Neural cell (in vitro differentiated cells): Measurements from ENCODE around the gene GRK3.
"Not testable (repeated sequence)": the region's sequence is repeated elsewhere in the genome, so short reads cannot be mapped to it uniquely, and the experiment has no call there.

Experiments used
- EP300 ChIP-seq: fragments of 450-650 bp; conservative IDR thresholded peaks from 2 replicates; pipeline ENCODE4 v1.6.1; 2014; ENCODE audit warnings: antibody characterized with exemption, mild to moderate bottlenecking, moderate library complexity; ENCODE audit not compliant: poor library complexity, severe bottlenecking
- EZH2 ChIP-seq: fragments of 200-600, 300-800 bp; shearing (Covaris generic), sonication (generic); IDR thresholded peaks from 2 replicates; pipeline ENCODE4 v1.6.1; 2014; ENCODE audit warnings: antibody characterized with exemption, low read length, borderline replicate concordance, mild to moderate bottlenecking; ENCODE audit not compliant: insufficient read depth, poor library complexity, severe bottlenecking
- MXI1 ChIP-seq: fragments of 450-650 bp; conservative IDR thresholded peaks from 2 replicates; pipeline ENCODE4 v1.6.1; 2014; ENCODE audit warnings: antibody characterized with exemption, mild to moderate bottlenecking; ENCODE audit not compliant: poor library complexity, severe bottlenecking
- POLR2AphosphoS5 ChIP-seq: IDR thresholded peaks from 2 replicates; pipeline ENCODE4 v1.6.1; 2012
- RAD21 ChIP-seq: fragments of 450-650 bp; conservative IDR thresholded peaks from 2 replicates; pipeline ENCODE4 v1.6.1; 2014; ENCODE audit warnings: antibody characterized with exemption, mild to moderate bottlenecking, moderate library complexity
- REST ChIP-seq: IDR thresholded peaks from 2 replicates; pipeline ENCODE4 v1.6.1; 2012; ENCODE audit warnings: borderline replicate concordance
- SMC3 ChIP-seq: fragments of 450-650 bp; conservative IDR thresholded peaks from 2 replicates; pipeline ENCODE4 v1.6.1; 2014; ENCODE audit warnings: antibody characterized with exemption, mild to moderate bottlenecking, moderate library complexity; ENCODE audit not compliant: poor library complexity
- TAF1 ChIP-seq: IDR thresholded peaks from 2 replicates; pipeline ENCODE4 v1.6.1; 2012; ENCODE audit warnings: low read depth
- TF ChIP-seq, protein P1 (sequence below): fragments of 450-650 bp; IDR thresholded peaks from 2 replicates; pipeline ENCODE4 v1.5.1; 2014; ENCODE audit warnings: antibody characterized with exemption, mild to moderate bottlenecking, moderate library complexity; ENCODE audit not compliant: poor library complexity, severe bottlenecking

DNA sequence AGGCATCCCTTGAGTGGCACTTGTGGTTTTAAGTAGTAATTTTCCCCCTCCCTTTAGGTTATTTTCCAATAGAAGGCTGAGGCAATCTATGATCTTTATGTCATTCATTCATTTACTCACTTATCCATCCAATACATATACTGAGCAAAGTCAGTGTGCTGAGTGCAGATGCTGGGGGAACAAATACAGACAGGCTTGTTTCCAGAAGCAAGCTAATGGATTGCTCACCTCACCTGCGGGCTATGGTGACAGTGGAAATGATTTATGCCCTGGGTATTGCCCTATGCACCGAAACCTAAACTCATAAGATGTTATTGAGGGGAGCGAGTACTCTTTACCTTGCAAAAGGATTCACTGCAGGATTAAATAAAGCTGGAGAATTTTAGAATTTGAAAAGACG, 4.6 kb upstream of the GRK3 start:
- not testable (repeated sequence) for TF ChIP-seq POLR2AphosphoS5, TAF1, MXI1, RAD21, REST, EZH2, EP300, SMC3
- TF ChIP-seq, protein P1, sequence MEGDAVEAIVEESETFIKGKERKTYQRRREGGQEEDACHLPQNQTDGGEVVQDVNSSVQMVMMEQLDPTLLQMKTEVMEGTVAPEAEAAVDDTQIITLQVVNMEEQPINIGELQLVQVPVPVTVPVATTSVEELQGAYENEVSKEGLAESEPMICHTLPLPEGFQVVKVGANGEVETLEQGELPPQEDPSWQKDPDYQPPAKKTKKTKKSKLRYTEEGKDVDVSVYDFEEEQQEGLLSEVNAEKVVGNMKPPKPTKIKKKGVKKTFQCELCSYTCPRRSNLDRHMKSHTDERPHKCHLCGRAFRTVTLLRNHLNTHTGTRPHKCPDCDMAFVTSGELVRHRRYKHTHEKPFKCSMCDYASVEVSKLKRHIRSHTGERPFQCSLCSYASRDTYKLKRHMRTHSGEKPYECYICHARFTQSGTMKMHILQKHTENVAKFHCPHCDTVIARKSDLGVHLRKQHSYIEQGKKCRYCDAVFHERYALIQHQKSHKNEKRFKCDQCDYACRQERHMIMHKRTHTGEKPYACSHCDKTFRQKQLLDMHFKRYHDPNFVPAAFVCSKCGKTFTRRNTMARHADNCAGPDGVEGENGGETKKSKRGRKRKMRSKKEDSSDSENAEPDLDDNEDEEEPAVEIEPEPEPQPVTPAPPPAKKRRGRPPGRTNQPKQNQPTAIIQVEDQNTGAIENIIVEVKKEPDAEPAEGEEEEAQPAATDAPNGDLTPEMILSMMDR: not testable (repeated sequence)
